Activated CD4-positive, alpha-beta T cell treated with anti-CD3 and anti-CD28 coated beads, Interleukin-2, amount 50 U/mL, for 4 hours (primary cell): Measurements from ENCODE around the gene NHSL2.
"Not testable (repeated sequence)": the region's sequence is repeated elsewhere in the genome, so short reads cannot be mapped to it uniquely, and the experiment has no call there.

ENCODE experiments used
- DNase-seq, 2 experiments: peaks; one replicate each; pipeline ENCODE4 v3.0.0-alpha.2; 2020

The NHSL2 gene

GRCh38 chrX:71927040-71927439 is 16.4 kb downstream of the NHSL2 start:
- DNase-seq = no peak

GRCh38 chrX:71928856-71929255 is 18.2 kb downstream of the NHSL2 start:
- no peak for DNase-seq

GRCh38 chrX:71930298-71930697 is 19.7 kb downstream of the NHSL2 start:
- no peak for DNase-seq

GRCh38 chrX:71935476-71935875 is 24.8 kb downstream of the NHSL2 start:
- DNase-seq = no peak

GRCh38 chrX:71936632-71937031 is 26.0 kb downstream of the NHSL2 start:
- DNase-seq = no peak

GRCh38 chrX:71938371-71938770 is 27.7 kb downstream of the NHSL2 start:
- DNase-seq = no peak

GRCh38 chrX:71941145-71941544 is 30.5 kb downstream of the NHSL2 start:
- DNase-seq = no peak

- no peak for DNase-seq
Observed at GRCh38 chrX:71941776-71942175, 31.1 kb downstream of the NHSL2 start.

- DNase-seq = no peak
Observed at GRCh38 chrX:71944369-71944768, 33.7 kb downstream of the NHSL2 start.

GRCh38 chrX:71945237-71945805 is 34.7 kb downstream of the NHSL2 start:
- DNase-seq = no peak

GRCh38 chrX:71949363-71949762 is 38.7 kb downstream of the NHSL2 start:
- no peak for DNase-seq

GRCh38 chrX:71949844-71950445 is 39.3 kb downstream of the NHSL2 start:
- DNase-seq = no peak

GRCh38 chrX:71953391-71953790 is 42.7 kb downstream of the NHSL2 start:
- DNase-seq = no peak

- DNase-seq = no peak
Observed at GRCh38 chrX:71953946-71954345, 43.3 kb downstream of the NHSL2 start.

GRCh38 chrX:71954458-71954857 is 43.8 kb downstream of the NHSL2 start:
- DNase-seq = no peak

GRCh38 chrX:71955530-71956120 is 45.0 kb downstream of the NHSL2 start:
- no peak for DNase-seq

- no peak for DNase-seq
Observed at GRCh38 chrX:71958281-71958675, 47.6 kb downstream of the NHSL2 start.

GRCh38 chrX:71964184-71964583 is 53.5 kb downstream of the NHSL2 start:
- not testable (repeated sequence) for DNase-seq

GRCh38 chrX:71974916-71975315 is 64.3 kb downstream of the NHSL2 start:
- no peak for DNase-seq

GRCh38 chrX:71976753-71977152 is 66.1 kb downstream of the NHSL2 start:
- DNase-seq = no peak

GRCh38 chrX:71978164-71978563 is 67.5 kb downstream of the NHSL2 start:
- no peak for DNase-seq

GRCh38 chrX:71989768-71990426 is 79.3 kb downstream of the NHSL2 start:
- no peak for DNase-seq

GRCh38 chrX:71990518-71990917 is 79.9 kb downstream of the NHSL2 start:
- DNase-seq = no peak

- DNase-seq = no peak
Observed at GRCh38 chrX:71991164-71991563, 80.5 kb downstream of the NHSL2 start.
